K562 (cell line): ENCODE measurements around the gene ACSM6. TPM values are rescaled to one million over a fixed set of nuclear protein-coding genes. Genes with fewer than 3 reads are reported as not detected.

Source experiments
- ATAC-seq: fragments of 200-7000 bp; cut with Tn5 transposase; 3 replicates; pipeline ENCODE4 v1.9.1; 2020; ENCODE audit warnings: moderate library complexity
- BruUV-seq: library from RNA; stranded (reverse); fragments of 400-500 nt; replicated peaks from 2 replicates; lab custom pipeline; 2021; lab: Mats Ljungman, UMichigan
- CTCF ChIA-PET: fragments of 300-600 bp; formaldehyde crosslinking; extraction: SDS; loops from one replicate; lab custom pipeline; 2021; ENCODE audit warnings: low intra/inter-chr PET ratio; lab: Yijun Ruan, JAX
- POLR2A ChIA-PET: fragments of 300-600, 350-650 bp; sonication (Branson Sonifier 250); formaldehyde crosslinking; extraction: SDS; loops from one replicate; lab custom pipeline; 2021; ENCODE audit warnings: antibody characterized with exemption, inconsistent platforms; lab: Yijun Ruan, JAX
- DNase-seq, 4 experiments: peaks; one replicate each; pipeline versions ENCODE4 v3.0.0 to v3.0.0-alpha.2; 2011 to 2018; ENCODE audit warnings: low spot score in 3 of 4, mixed read lengths in 3 of 4; ENCODE audit errors: extremely low read depth in 1 of 4
- FAIRE-seq: peaks from 2 replicates; lab custom pipeline; 2011; peaks lifted over from hg19 to GRCh38; lab: Jason Lieb, UNC
- H2AFZ ChIP-seq: 2 replicates; pipeline ENCODE4 v1.6.0; 2011; ENCODE audit warnings: low read depth, low read length, control low read depth, inconsistent platforms
- H3K27ac ChIP-seq: fragments of 200-600 bp; 3 replicates; pipeline ENCODE4 v1.8.0; 2011; ENCODE audit warnings: low read depth, mild to moderate bottlenecking, control low read depth, inconsistent platforms, low read length, moderate library complexity, mixed read lengths; ENCODE audit errors: extremely low read depth
- H3K27me3 ChIP-seq, 2 experiments: fragments of 300-600 bp in 1 of 2; 2 replicates in 1 of 2; 3 replicates in 1 of 2; pipeline versions ENCODE4 v1.6.0 to v1.8.0; 2011; ENCODE audit warnings: inconsistent platforms in 2 of 2, low read length in 2 of 2, mild to moderate bottlenecking in 1 of 2, mixed read lengths in 1 of 2, moderate library complexity in 1 of 2; ENCODE audit not compliant: control insufficient read depth in 2 of 2, insufficient read depth in 2 of 2
- H3K36me3 ChIP-seq: fragments of 300-600 bp; 3 replicates; pipeline ENCODE4 v1.8.0; 2011; ENCODE audit warnings: mild to moderate bottlenecking, low read length, inconsistent platforms; ENCODE audit not compliant: control insufficient read depth, insufficient read depth
- H3K4me1 ChIP-seq, 2 experiments: fragments of 200-600 bp in 1 of 2; replicated peaks in 1 of 2; 2 replicates in 1 of 2; 3 replicates in 1 of 2; pipeline versions ENCODE4 v1.5.1 to v1.8.0; 2011; ENCODE audit warnings: inconsistent platforms in 2 of 2, low read length in 2 of 2, mild to moderate bottlenecking in 1 of 2, mixed read lengths in 1 of 2, moderate library complexity in 1 of 2; ENCODE audit not compliant: control insufficient read depth in 2 of 2, insufficient read depth in 2 of 2
- H3K4me2 ChIP-seq: 2 replicates; pipeline ENCODE4 v1.6.1; 2011; ENCODE audit warnings: low read length, control low read depth, inconsistent platforms, mixed read lengths; ENCODE audit not compliant: insufficient read depth
- H3K4me3 ChIP-seq: fragments of 200-600 bp; sonication (generic), shearing (Covaris generic); 2 replicates; pipeline ENCODE4 v1.5.1; 2016; ENCODE audit warnings: control low read depth, inconsistent platforms
- H3K79me2 ChIP-seq: fragments of 200-600 bp; 3 replicates; pipeline ENCODE4 v1.8.0; 2011; ENCODE audit warnings: low read length, inconsistent platforms; ENCODE audit not compliant: control insufficient read depth, insufficient read depth
- H3K9ac ChIP-seq, 2 experiments: 2 replicates each; pipeline versions ENCODE4 v1.6.0 to v1.6.1; 2011; ENCODE audit warnings: low read depth in 2 of 2, low read length in 2 of 2, control low read depth in 1 of 2, inconsistent platforms in 1 of 2, mild to moderate bottlenecking in 1 of 2, mixed read lengths in 1 of 2; ENCODE audit not compliant: insufficient read depth in 1 of 2
- H3K9me1 ChIP-seq: one replicate; pipeline ENCODE4 v1.6.0; 2011; ENCODE audit warnings: inconsistent platforms, mild to moderate bottlenecking, low read length, moderate library complexity; ENCODE audit not compliant: control insufficient read depth, insufficient read depth
- H3K9me3 ChIP-seq: replicated peaks from 2 replicates; pipeline ENCODE4 v1.5.1; 2011; ENCODE audit warnings: low read depth, low read length, inconsistent platforms; ENCODE audit not compliant: control insufficient read depth, insufficient read depth
- H4K20me1 ChIP-seq: replicated peaks from 2 replicates; pipeline ENCODE4 v1.6.1; 2011; ENCODE audit warnings: low read length, inconsistent platforms, mixed read lengths; ENCODE audit not compliant: control insufficient read depth, insufficient read depth
- NR2F6 ChIP-seq: fragments of 450-650 bp; formaldehyde crosslinking; IDR thresholded peaks from 2 replicates; pipeline ENCODE4 v1.4.0; 2020; ENCODE audit warnings: mild to moderate bottlenecking
- RBM25 ChIP-seq: fragments of 200-400 bp; formaldehyde crosslinking; IDR thresholded peaks from 2 replicates; pipeline ENCODE4 v1.6.1; 2018; ENCODE audit warnings: low read length, low read depth, moderate library complexity; ENCODE audit not compliant: severe bottlenecking
- SMAD3 ChIP-seq: fragments of 450-650 bp; formaldehyde crosslinking; conservative IDR thresholded peaks from 2 replicates; pipeline ENCODE4 v1.4.0; 2020; ENCODE audit warnings: mild to moderate bottlenecking
- TCF7 ChIP-seq: sonication (generic); IDR thresholded peaks from 2 replicates; pipeline ENCODE4 v1.6.1; 2016; ENCODE audit warnings: antibody characterized with exemption, borderline replicate concordance
- WGBS: fragments of 100-300 bp; shearing (Covaris generic); methylation state at CpG from one replicate; pipeline ENCODE4 v1.1.6; 2016; ENCODE audit warnings: low coverage, mixed read lengths; ENCODE audit not compliant: insufficient coverage; ENCODE audit errors: missing lambda C conversion rate; 5-methylcytosine and 5-hydroxymethylcytosine counted together
- in situ Hi-C: fragments of 300-500 bp; cut with MboI; formaldehyde crosslinking; loops from 4 replicates; pipeline ENCODE4 v1.15.0; 2018; ENCODE audit warnings: inconsistent platforms, mixed read lengths
- intact Hi-C: fragments of 100-400 bp; cut with micrococcal nuclease; formaldehyde crosslinking; loops from 2 replicates; pipeline ENCODE4 v1.14.2; 2022
- polyA plus RNA-seq, 8 experiments: library from polyadenylated mRNA; depleted of rRNA in 4 of 8; stranded (reverse) in 5 of 8; unstranded in 3 of 8; fragments of >200 nt; fragmentation: Nextera tagmentation in 2 of 8; fragmentation: Illumina TruSeq in 1 of 8; extraction: Ambion mirVana in 2 of 8; extraction: Trizol in 1 of 8; gene quantifications; 2 replicates each; pipeline versions ENCODE4 v1.2.1 to v1.2.3, GENCODE V29; 2011 to 2014; ENCODE audit warnings: inconsistent platforms in 1 of 8, missing spikeins in 1 of 8
- total RNA-seq, 7 experiments: library from RNA; depleted of rRNA in 6 of 7; stranded (reverse); fragments of >200 nt in 6 of 7; fragmentation: Illumina TruSeq in 2 of 7; extraction: Trizol in 2 of 7; gene quantifications; 2 replicates each; pipeline versions ENCODE4 v1.2.1 to v1.2.3, GENCODE V29; 2011 to 2021; ENCODE audit warnings: low replicate concordance in 1 of 7
- TF ChIP-seq, protein P1 (sequence below): fragments of 250-450 bp; sonication (Bioruptor Pico); IDR thresholded peaks from 2 replicates; pipeline ENCODE4 v1.4.0; 2020; ENCODE audit warnings: mild to moderate bottlenecking, moderate library complexity

ACSM6 gene
- total and polyA plus RNA-seq, 9 of the 15 experiments (the other 6 are each of a cell fraction or from before 2014, with no cell fraction given), result not detected

DNA sequence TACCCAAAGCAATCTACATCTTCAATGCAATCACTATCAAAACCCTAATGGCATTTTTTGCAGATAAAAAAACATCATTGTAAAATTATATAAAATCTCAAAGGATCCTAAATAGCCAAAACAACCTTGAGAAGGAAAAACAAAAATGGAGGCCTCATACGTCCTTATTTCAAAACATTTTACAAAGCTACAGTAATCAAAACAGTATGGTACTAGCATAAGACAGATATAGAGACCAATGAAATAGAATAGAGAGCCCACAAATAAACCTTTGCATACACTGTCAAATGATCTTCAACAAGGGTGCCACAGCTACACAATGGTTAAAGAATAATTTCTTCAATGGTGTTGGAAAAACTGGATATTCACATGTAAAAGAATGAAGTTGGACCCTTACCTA is 62.2 kb downstream of the ACSM6 start:
- Histone ChIP-seq H3K27me3 (no peaks in the 10 kb centered on the region), H3K27ac (no peak overlapping the region), H3K79me2 (peaks cover 24% of the 10 kb centered on the region; the same call in 2 of the 3 replicates), H3K4me1 (peaks cover 5 to 6% of the 10 kb centered on the region in 2 experiments; a peak in 4 of 5 replicates), H3K4me3 (no peak overlapping the region), H3K9ac (no peak overlapping the region), H3K4me2 (no peak overlapping the region), H3K9me1 (peaks cover 3% of the 10 kb centered on the region), H3K36me3 (peaks cover 43% of the 10 kb centered on the region; the same call in 2 of the 3 replicates), H2AFZ (no peak overlapping the region), H3K9me3 (no peaks in the 10 kb centered on the region), H4K20me1 (no peaks in the 10 kb centered on the region)
- ATAC-seq, result no peak
- POLR2A ChIA-PET, result interaction anchor here (1.1 kb wide), 1 partner anchor 18 kb away, joined by 3 read pairs; no protein-coding TSS in a partner anchor
- WGBS, result 92% methylated on average over 1 of the region's 1 CpG
- no peak for TF ChIP-seq SMAD3 (CRISPR knock-in tag)
- no peak for TF ChIP-seq TCF7
- no peak for TF ChIP-seq NR2F6 (CRISPR knock-in tag)
- TF ChIP-seq, protein P1, sequence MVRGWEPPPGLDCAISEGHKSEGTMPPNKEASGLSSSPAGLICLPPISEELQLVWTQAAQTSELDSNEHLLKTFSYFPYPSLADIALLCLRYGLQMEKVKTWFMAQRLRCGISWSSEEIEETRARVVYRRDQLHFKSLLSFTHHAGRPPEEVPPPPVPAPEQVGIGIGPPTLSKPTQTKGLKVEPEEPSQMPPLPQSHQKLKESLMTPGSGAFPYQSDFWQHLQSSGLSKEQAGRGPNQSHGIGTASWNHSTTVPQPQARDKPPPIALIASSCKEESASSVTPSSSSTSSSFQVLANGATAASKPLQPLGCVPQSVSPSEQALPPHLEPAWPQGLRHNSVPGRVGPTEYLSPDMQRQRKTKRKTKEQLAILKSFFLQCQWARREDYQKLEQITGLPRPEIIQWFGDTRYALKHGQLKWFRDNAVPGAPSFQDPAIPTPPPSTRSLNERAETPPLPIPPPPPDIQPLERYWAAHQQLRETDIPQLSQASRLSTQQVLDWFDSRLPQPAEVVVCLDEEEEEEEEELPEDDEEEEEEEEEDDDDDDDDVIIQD (CRISPR knock-in tag), result no peak
- TF ChIP-seq RBM25, result peak; percentile 79
- no peak for FAIRE-seq
- BruUV-seq, result no TSS peak
- intact Hi-C loops (no loop called here), in situ Hi-C loops (no loop called here)
- CTCF ChIA-PET, result no interaction called here
- DNase-seq, result no peak
